Islet precursor cell (in vitro differentiated cells): ENCODE data around the gene PRSS27.
"Not testable (repeated sequence)": the region's sequence is repeated elsewhere in the genome, so short reads cannot be mapped to it uniquely, and the experiment has no call there.

ENCODE experiments used
- DNase-seq: peaks from one replicate; pipeline ENCODE4 v3.0.0-alpha.2; 2018

Gene PRSS27

DNA sequence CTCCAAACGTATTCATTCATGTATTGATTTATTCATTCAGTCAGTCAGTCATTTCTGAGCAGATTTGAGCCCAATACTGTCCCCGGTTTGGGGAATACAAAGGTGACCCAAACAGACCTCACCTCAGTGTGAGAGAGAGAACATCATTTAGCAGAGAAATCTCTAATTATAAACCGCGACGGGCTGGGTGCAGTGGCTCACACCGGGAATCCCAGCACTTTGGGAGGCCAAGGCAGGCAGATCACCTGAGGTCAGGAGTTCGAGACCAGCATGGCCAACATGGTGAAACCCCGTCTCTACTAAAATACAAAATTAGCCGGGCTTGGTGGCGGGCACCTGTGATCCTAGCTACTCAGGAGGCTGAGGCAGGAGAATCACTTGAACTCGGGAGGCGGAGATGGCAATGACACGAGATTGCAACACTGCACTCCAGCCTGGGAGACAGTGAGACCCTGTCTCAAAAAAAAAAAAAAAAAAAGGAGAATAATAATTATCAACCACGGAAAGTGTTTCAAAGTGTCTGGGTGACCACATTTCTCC, 1.7 kb upstream of the PRSS27 start:
- DNase-seq: not testable (repeated sequence)

DNA sequence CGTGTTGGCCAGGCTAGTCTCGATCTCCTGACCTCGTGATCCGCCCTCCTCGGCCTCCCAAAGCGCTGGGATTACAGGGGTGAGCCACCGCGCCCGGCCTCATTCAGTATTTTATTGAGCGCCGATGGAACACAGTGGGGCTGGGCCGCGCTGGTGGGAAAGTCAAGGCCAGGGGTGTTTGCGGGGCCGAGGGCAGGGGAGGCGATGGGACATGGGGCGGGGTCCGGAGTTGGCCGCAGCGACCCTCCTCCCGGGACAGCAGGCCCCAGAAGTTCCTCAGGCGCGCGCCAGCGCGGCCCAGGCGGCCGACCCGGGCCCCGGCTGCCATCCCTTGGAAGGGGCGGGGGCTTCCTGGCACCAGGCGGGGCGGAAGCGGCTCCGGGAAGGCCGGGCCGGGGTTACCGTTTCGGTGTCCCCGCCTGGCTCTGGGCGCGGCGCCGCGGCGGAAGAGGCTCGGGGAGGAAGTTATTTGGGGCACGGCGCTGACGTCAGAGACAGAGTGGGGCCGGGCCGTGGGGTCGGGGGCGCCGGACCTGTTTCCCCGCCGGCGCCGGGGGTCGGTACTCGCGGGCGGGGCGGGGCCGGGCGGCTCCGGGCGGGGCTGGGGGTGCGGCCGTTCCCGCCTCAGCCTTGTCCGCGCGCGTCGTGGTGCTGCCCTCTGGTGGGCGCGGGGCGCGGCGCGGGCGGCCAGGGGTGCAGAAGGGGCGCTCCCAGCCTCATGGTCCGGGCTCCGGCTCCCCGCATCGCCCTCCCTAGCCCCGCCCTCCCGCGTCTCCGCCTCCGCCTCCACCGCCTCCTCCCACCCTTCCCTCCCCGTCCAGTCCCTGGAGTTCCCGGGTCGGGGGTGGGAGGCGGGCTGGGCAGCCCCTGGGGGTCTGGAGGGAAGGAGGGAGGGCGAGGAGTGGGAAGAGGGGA, 952 bp upstream of the PRSS27 start:
- DNase-seq: peak; percentile 94

DNA sequence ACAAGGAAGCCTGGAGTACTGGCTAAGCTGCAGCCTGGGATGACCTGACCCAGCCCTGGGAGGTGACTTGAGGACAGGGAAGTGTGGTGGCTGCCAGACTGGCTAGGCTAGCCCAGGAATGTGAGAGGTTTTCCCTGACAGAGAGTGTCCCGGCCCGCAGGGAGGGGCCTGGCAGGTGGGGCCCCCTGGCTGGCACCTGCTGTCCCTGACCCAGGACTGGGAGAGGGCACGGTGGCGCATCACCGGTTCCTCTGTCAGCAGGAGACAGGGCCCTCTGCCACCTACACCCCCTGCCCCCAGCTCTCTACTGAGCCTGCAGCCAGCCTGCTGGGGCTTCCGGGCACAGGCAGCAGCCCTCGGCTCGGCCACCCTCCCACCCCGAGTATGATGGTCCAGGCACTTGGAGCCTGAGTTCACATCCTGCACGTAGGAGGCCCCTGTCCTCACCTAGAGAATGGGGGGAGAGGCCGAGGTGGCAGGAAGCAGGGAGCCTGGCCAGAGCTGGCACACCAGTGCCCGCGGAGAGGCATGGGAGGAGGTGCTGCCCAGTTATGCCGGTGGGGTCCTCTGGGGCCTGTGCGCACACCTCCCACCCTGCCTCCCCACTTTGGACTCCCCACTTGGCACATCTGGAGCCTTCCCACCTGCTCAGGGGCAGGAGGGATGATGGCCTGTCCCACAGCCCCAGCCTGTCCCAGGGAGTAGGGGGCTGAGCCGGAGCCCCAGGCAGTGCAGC, 528 bp downstream of the PRSS27 start:
- DNase-seq: peak; percentile 67

DNA sequence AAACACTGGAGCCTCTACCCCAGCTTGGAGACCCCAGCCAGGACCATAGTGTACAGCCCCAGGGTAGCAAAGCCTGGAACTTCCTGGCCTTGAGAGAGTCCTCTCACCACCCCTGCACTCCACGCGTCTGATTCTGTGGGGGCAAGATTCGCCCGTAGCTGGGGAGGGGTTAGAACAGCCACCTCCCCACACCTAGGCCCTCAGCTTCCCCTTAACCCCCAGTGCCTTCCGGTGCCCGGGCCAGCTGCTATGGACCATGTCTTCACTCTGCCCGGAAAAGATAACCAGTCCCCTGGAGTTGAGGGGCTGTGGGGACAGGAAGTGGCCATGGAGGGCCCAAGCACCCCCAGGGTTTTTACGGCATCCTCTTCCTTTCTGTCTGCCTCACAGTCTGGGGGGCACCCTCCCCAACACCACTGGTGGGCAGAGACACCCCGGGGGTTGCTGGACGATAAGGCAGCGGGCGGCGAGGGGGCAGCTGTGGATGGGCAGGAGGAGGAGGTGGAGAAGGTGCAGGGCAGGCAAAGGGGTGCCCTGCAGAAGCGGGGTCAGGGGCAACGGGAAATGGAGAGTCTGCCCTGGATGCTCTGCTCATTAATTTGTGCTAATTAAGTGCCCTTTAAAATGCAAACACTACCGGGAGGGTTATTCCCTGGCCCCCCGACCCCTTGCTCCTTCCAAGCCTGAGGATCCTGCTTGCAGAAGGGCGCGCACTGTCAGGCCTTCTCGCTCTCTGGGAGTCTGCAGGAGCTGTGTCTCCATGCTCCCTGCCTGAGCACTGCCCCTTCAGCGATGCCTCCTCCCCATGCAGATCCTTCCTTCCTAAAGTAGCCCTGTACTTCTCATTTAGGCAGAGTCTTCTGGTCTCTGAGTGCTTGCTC, 2.4 kb downstream of the PRSS27 start:
- no peak for DNase-seq

DNA sequence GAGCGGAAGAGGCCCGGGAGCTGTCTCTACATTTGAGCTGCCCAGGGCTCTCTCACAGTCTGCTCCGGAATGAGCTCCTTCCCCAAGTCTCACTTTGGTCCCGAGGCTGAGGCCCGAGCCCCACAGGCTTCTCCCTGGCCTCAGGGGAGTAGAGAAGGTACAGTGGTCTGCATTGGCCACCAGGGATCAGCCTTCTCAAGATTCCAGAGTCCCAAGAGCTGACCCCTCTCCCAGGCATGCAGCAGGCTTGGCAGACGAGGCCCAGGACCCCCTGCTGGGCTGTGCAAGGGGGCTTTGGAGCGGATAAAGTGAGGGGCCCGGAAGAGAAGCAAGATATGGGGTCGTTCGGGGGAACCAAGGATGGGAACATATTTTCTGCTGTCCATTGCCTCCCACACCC, 3.1 kb downstream of the PRSS27 start:
- DNase-seq: no peak

DNA sequence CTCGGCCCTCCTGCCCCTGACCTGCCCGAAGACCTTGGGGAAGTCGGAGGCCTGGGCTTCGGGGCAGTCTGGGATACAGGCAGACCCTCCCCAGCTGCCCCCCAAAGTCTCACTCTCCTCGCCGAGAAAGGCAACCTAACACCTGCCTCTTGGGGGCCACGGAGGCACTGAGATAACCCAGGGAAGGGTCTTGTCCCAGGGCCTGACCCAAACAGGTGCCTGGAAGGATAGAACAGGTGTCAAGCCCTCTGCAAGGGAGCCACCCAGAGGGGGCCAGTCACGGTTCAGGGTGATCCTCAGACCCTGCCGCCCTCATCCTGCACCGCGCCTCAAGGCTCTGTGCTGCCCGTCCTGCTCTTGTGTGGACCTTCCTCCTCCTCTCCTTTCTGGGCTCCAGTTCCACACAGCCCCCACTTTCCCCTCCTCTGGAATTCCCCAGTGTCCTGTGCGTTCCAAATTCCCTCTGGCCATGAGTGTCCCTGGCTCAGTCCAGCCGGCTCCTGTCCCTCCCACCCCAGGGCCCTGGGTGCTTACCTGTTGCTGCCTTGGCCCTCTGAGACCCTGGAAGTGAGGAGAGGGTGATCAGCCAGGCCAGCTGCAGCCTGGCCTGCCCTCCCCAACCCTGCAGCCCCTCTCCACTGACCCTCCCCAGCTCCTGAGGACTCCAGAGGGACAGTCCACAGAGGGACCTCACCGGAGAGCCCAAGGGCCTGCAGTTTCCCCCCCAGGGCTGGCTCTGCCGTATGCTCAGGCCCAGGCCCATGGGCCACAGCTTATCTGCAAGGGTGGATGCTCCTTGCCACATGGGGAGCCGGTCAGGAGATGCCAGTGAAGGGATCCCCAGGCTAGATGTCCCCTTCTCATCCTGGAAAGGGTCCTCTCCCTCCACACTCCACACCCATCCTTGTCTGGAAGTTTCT, 3.8 kb downstream of the PRSS27 start:
- DNase-seq: no peak

DNA sequence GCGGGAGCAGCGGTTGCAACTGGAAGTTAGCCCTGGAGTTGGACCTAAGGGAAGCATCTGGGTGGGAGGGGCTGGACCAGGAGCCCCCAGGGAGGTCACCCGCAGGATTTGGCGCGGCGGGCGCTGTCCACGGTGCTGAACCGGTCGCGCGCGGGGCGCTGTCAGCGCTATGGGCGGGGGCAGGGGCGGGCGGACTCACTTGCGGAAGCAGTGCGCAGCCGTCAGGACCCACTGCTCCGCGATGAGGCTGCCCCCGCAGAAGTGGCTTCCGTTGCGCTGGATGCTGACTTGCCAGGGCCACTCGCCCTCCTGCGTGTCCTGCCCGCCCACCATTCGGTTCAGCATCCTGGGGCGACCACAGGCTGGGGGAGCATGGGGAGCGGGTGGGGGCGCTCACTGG, 4.5 kb downstream of the PRSS27 start:
- peak; percentile 89 for DNase-seq

DNA sequence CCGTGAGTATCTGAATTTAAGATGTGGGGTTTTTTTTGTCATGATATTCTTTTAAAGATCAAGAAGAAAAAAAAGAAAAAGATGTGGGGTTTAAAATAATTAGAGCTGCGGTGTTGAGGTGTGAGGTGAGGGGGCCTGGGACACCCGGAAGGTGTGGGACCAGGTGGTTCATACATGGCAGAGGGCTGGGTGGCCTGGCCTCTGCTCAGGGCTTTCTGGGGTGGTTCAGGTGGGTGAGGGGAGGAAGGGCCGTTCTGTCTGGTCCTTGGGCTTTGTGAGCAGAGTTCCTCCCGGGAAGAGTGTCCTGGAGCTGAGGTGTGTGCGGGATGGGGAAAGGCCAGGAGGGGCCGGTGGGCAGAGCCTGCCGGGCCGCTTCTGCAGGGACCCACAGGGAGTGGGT, 5.0 kb downstream of the PRSS27 start:
- no peak for DNase-seq

DNA sequence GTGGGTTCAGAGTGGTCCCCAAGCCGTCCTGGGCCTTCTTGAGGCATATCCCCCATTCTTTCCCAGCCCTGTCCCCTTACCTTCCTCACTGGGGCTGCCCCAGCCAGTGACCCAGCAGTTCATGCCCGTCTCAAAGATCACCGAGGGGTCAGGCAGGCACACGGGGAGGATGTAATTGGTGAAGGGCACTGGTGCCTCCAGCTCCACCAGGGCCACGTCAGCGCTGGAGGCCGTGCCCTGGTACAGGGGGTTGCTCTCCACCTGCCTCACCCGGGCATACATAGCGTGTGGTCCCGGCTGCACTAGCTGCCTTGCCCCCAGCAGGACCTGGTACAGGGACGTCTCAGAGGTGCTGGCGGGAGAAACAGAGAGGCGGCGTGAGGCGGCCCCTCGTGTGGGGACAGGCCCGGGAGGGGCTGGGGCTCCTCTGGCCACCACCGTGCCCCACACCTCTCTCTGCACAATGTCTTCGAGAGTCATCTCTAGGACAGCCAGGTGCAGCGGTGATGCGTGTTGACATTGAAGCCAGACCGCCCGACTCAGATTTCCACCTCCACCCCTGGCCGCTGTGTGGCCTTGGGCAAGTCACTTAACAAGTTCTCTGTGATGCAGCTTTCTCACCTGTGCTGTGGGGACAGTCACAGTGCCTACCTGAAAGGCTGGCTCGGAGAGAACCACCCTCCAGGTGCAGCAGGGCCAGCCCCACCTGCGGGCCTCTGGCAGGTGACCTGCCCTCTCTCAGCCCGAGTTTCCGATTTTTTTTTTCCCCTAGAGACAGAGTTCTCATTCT, 5.8 kb downstream of the PRSS27 start:
- no peak for DNase-seq

DNA sequence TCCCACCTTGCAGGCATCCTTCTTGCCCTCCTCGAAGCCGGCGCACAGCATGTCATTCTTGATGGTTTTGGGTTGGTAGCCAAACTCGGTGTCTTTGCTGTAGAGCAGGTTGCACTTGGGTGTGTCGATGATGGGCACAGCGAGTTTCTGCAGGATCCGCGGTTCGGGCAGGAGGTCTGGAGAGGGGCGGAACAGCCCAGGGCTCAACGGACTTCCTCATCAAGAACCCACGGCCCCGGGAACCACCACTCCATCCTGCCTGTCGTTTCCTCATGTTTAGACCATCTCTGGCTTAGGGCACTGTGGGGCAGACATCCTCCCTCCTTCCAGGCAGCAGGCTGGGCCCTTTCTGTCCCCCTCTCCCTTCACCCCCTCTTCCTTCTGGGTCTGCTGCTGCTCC, 6.5 kb downstream of the PRSS27 start:
- DNase-seq: no peak

DNA sequence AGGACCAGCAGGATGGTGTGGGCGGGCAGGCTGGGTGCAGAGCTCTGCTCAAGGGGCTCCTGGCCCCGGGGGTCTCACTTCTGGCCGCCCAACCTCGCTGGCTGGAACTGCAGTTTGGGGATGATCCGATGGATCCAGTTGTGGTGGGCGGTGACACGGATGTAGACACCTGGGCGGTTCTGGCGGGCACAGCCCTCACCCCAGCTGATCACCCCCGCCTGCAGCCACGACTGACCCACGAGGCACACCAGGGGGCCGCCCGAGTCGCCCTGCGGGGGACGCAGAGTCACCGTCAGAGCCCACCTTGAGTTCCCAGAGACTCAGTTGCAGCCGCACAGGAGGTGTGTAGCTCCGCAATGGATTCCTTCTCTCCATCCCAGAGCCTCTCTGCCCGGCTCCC, 7.5 kb downstream of the PRSS27 start:
- no peak for DNase-seq

DNA sequence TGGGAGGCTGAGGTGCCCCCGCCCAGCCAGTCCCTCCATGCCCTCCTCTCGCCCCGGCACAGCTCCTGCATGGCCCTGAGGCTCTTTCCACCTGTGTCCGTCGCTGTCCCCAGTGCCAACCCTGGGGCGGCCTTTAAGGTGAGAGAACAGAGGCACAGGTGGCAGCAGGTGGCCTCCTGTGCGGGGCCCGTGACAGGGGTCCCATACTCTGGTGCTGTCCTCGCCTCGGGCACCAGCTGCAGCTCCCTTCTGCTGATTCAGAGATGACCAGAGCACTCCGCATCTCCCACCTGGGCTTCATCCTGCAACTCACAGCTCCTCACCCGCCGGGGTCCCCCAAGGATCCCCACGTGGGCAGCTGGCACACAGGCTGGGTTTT, 8.0 kb downstream of the PRSS27 start:
- no peak for DNase-seq

DNA sequence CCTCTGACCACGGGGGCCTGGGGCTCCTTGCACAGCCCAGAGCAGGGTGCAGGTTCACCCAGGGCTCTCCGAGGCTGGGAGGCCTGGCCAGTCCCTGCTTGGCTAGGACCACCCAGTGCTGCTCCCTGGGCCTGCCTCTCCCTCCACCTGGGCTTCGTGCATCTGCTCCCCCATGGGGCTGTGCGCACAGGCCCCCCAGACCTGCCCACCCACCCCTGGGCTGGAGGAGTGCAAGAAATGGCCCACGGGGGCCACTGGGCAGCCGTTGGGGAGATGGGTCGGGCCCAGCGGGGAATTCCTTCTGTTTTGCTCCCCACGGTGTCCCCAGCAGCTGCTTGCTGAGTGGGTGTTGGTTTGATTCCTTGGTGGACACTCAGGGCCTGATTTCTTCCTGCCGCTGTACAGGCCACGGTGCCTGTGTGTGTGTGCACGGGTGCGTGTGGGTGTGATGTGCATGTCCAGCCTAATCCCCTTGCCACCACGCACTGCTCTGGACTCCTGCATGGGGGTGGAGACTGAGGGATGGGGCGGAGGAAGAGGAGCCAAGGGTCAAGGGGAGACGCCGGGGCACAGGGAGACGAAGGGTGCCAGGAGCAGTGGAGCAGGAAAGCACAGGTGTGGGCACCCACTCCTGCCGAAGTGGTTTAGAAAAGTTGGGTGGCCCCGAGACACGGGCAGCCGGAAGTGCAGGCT, 8.5 kb downstream of the PRSS27 start:
- DNase-seq: no peak

DNA sequence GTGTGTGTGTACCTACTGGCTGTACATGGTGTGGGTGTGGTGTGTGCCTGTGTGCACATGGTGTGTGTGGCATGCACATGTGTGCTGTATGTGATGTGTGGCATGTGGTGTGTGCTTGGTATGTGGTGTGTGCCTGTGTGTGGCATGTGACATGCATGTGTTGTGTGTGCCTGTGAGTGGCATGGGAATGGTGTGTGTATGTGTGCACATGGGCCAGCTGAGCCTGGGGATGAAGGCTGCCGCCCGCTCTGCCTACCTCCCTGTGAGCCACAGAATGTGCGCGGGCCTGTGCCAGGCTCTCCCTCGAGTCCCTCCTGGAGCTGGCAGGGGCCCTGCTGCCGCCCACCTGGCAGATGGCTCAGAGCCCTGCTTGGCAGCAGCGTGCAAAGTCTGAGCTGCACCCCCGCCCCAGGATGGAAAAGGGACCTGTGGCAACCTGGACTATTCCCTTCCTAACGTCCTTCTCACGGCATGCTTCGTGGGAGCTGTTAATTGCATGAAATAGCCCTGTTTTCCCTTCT, 9.3 kb downstream of the PRSS27 start:
- no peak for DNase-seq

DNA sequence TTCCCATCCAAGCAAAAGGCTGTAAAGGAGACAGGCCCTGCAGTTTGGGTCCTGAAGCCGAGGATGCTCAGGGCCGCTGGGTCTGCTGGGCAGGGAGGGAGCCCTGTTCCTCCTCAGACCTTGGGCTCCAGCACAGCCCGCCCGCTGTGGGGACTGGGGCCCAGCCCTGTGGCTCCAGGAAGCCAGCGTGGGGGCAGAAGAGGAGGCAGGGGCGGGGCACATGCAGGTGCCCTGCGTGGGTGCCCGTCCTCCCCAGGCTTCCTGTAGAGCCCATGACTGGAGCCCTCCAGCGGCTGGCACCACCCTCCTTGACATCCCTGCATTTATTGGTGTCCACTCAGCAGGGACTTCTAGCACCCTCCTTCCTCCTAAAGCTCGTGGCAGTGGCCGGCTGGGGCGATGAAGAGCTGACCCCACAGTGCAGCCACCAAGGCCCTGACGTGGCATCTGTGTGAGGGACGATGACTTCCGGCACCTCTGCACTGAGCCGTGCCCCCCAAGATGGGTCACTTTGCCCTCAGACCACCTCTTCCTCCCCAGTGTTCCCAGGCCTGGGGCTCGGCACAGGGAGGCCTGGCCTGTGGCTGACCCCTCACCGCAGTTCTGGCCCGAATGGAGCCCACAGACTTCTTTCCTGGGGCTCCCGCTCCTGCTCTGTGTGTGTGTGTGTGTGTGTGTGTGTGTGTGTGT, 9.9 kb downstream of the PRSS27 start:
- DNase-seq: no peak

DNA sequence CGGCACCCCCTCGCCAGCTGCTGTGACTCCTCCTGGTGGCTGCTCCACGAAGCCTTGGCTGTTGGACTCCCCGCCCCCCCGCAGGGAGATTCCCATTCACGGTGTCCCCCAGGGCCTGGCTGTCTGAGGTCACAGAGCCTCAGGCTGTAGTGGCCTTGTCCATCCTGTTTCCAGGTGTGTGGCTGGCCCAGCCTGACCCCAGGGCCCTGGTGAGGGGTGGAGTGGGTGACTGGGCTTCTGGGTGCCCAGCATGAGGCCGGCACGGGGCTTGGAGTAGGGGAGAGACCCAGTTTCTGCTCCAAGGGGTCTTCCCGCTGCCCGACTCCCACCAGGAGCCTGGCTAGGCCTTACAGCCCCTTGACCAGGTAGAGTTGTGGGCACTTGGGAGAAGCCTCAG, 10.4 kb downstream of the PRSS27 start:
- DNase-seq: no peak

DNA sequence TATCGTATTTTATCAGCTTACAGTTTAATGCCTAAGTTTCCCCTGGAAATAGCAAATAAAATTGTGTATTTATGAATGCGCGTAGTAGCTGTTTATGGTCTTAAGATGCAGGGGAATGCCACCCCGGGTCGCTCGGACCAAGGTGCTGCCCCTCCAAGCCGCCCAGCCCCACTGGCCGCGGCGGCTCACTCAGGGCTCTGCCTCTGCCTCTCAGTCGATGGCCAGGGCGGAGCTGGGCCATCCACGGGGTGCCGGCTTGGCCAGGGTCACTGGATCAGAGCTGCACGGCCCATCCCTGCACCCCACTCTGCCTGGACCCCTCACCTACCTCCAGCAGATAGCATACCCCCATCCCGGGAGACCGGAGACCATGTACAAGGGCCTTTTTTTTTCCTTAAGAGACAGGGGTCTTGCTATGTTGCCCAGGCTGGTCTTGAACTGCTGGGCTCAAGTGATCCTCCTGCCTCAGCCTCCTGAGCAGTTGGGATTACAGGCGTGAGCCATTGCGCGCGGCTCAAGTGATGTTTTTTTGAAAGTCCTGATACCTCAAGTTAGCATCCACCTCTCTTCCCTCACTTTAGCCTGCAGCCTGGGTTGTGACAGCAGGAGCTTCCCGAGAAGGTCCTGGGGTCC, 11.0 kb downstream of the PRSS27 start:
- DNase-seq: no peak

DNA sequence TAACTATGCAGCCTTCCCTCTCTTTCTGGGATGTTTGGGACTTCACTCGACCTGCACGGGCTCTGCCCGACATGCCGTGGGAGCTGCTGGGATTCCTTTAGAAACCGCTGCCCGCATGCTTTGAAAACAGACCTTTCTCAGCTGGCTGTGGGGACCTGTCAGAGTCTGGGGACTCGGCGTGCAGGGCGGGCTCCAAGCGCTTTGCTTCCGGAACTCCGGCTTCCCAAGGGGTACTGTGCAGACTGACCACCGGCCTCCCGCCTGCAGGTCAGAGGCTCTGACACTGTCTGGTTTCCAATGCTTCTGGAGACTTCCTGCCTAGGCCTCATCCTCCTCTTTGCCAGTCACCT, 11.8 kb downstream of the PRSS27 start:
- no peak for DNase-seq
